GM19193 (cell line): ENCODE results near the gene OGFOD2.

Experiments
- POLR2A ChIP-seq: IDR thresholded peaks from 4 replicates; pipeline ENCODE4 v1.6.1; 2011; ENCODE audit not compliant: insufficient read depth, insufficient read length; ENCODE audit errors: extremely low read depth

The OGFOD2 gene

GRCh38 chr12:123013185-123014095 is 38.4 kb downstream of the OGFOD2 start:
- no peak for TF ChIP-seq POLR2A

GRCh38 chr12:123017753-123018152 is 42.7 kb downstream of the OGFOD2 start:
- TF ChIP-seq POLR2A, result no peak

- no peak for TF ChIP-seq POLR2A
Measured at GRCh38 chr12:123019841-123020138, 44.7 kb downstream of the OGFOD2 start.

- no peak for TF ChIP-seq POLR2A
Measured at GRCh38 chr12:123021688-123022604, 46.9 kb downstream of the OGFOD2 start.

GRCh38 chr12:123022846-123023245 is 47.8 kb downstream of the OGFOD2 start:
- TF ChIP-seq POLR2A, result no peak

GRCh38 chr12:123024819-123025391 is 49.9 kb downstream of the OGFOD2 start:
- TF ChIP-seq POLR2A, result no peak

- no peak for TF ChIP-seq POLR2A
Measured at GRCh38 chr12:123026094-123026853, 51.2 kb downstream of the OGFOD2 start.

- no peak for TF ChIP-seq POLR2A
Measured at GRCh38 chr12:123027726-123028445, 52.8 kb downstream of the OGFOD2 start.

- TF ChIP-seq POLR2A, result no peak
Measured at GRCh38 chr12:123028475-123028874, 53.4 kb downstream of the OGFOD2 start.

- TF ChIP-seq POLR2A, result no peak
Measured at GRCh38 chr12:123029550-123029949, 54.5 kb downstream of the OGFOD2 start.
